Measurements from ENCODE around the gene GSTM2.
"Not testable (repeated sequence)": the region's sequence is repeated elsewhere in the genome, so short reads cannot be mapped to it uniquely, and the experiment has no call there.

GSTM2 gene

GRCh38 chr1:109657970-109658369, 9.9 kb upstream of the GSTM2 start:
- no peaks in the 10 kb centered on the region for H3K36me3 ChIP-seq (replicated peaks)
- no peak for TF ChIP-seq CTCF (IDR thresholded peaks at IDR 0.05; ENCODE audit: low read depth, low read length, missing control alignments)
- in situ Hi-C loops (cut with HindIII; ENCODE audit: low pct_ligation_motif_present, low sequenced_read_pairs): loop anchor here (10.0 kb wide), 1 partner anchor 107 kb away; the partner anchor contains the start of gene EPS8L3
- no peak overlapping the region for H3K4me3 ChIP-seq (ENCODE audit: low read depth, low read length)
- DNase-seq: no peak
- H3K27me3 ChIP-seq (replicated peaks): no peaks in the 10 kb centered on the region
- H3K27ac ChIP-seq: no peak overlapping the region

- Histone ChIP-seq H3K27me3 (replicated peaks) (no peaks in the 10 kb centered on the region), H3K27ac (no peak overlapping the region), H3K36me3 (replicated peaks) (no peaks in the 10 kb centered on the region), H3K4me3 (ENCODE audit: low read depth, low read length) (no peak overlapping the region)
- no peak for TF ChIP-seq CTCF (IDR thresholded peaks at IDR 0.05; ENCODE audit: low read depth, low read length, missing control alignments)
- in situ Hi-C loops (cut with HindIII; ENCODE audit: low pct_ligation_motif_present, low sequenced_read_pairs): loop anchor here (10.0 kb wide), 1 partner anchor 106 kb away; the partner anchor contains the start of gene EPS8L3
- no peak for DNase-seq
Observed at GRCh38 chr1:109658533-109659042, 9.3 kb upstream of the GSTM2 start.

DNA sequence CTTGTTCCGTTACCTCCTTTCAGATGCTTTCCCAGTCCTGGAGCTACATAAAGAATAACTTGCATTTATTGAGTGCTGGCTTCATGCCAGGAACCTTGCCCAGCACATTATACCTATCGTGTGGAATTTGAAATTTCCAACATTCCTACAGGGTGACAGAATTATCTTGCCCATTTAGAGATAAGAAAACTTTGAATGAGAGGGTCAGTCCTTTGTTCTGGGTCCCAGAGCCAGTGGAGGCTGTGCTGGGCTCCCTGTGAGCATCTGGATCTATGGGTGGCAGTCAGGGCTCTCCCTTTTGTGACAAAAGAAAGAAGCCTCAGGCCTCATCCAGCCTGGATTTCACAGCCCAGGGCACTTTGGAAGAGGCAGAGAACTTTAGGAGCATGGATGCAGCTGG, 8.7 kb upstream of the GSTM2 start:
- no peaks in the 10 kb centered on the region for H3K36me3 ChIP-seq (replicated peaks)
- no peak overlapping the region for H3K4me3 ChIP-seq (ENCODE audit: low read depth, low read length)
- no peak overlapping the region for H3K27ac ChIP-seq
- no peak for DNase-seq
- H3K27me3 ChIP-seq (replicated peaks): no peaks in the 10 kb centered on the region
- TF ChIP-seq CTCF (IDR thresholded peaks at IDR 0.05; ENCODE audit: low read depth, low read length, missing control alignments): no peak
- in situ Hi-C loops (cut with HindIII; ENCODE audit: low pct_ligation_motif_present, low sequenced_read_pairs): loop anchor here (10.0 kb wide), 1 partner anchor 106 kb away; the partner anchor contains the start of gene EPS8L3

DNA sequence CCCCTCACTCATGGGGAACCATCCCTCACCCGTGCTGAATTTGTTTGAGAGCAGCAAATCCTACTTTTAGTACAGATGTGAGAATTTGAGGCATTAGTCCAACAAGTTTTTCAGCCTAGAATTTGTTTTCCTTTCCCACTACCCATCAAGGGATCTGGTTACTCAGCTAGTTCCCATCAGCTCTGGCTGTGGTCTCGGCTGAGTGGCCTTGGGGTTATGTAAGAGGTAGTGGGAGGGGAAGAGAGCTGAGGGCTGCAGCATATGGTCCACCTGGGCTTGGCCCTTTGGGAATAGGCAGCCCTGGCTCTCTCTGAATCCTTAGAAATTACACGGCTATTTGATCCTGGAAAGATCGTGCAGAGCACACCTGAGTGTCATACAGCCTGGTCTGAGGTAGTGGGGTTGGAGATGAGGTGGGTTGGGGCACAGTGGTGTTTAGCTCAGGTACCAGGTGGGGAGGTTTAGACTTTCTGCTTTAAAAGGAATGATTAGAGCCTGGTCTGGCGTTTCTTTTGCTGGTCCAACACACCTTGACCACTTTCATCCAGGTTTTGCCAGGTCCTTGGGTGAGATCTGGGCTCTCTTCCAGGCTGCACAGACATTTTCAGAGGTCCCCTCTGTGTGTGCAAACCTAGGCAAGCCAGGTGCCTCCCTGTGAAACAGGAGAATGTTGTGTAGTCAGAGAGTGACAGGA, 7.7 kb upstream of the GSTM2 start:
- TF ChIP-seq CTCF (IDR thresholded peaks at IDR 0.05; ENCODE audit: low read depth, low read length, missing control alignments): no peak
- Histone ChIP-seq H3K27me3 (replicated peaks) (no peaks in the 10 kb centered on the region), H3K4me3 (ENCODE audit: low read depth, low read length) (no peak overlapping the region), H3K27ac (no peak overlapping the region), H3K36me3 (replicated peaks) (no peaks in the 10 kb centered on the region)
- no peak for DNase-seq
- in situ Hi-C loops (cut with HindIII; ENCODE audit: low pct_ligation_motif_present, low sequenced_read_pairs): loop anchor here (10.0 kb wide), 1 partner anchor 105 kb away; the partner anchor contains the start of gene EPS8L3

- in situ Hi-C loops (cut with HindIII; ENCODE audit: low pct_ligation_motif_present, low sequenced_read_pairs); DNase-seq: not testable (repeated sequence)
Observed at GRCh38 chr1:109660691-109661026, 7.2 kb upstream of the GSTM2 start.

GRCh38 chr1:109661391-109661790, 6.5 kb upstream of the GSTM2 start:
- Histone ChIP-seq H3K27ac (no peak overlapping the region), H3K4me3 (ENCODE audit: low read depth, low read length) (no peak overlapping the region), H3K27me3 (replicated peaks) (no peaks in the 10 kb centered on the region), H3K36me3 (replicated peaks) (no peaks in the 10 kb centered on the region)
- DNase-seq: no peak
- in situ Hi-C loops (cut with HindIII; ENCODE audit: low pct_ligation_motif_present, low sequenced_read_pairs): no loop called here
- TF ChIP-seq CTCF (IDR thresholded peaks at IDR 0.05; ENCODE audit: low read depth, low read length, missing control alignments): no peak

More at GRCh38 chr1:109660691-109661026, 7.2 kb upstream of the GSTM2 start:
- not testable (repeated sequence) for H3K27ac ChIP-seq; H3K4me3 ChIP-seq (ENCODE audit: low read depth, low read length); H3K36me3 ChIP-seq (replicated peaks); H3K27me3 ChIP-seq (replicated peaks)

All from brain microvascular endothelial cell (primary cell).